ENCODE results near the gene TPP1. TPM values are rescaled to one million over a fixed set of nuclear protein-coding genes. Genes with fewer than 3 reads are reported as not detected.

Gene TPP1
- total RNA-seq, 6 experiments from 2014 or later, result 62.5 to 159 (median 81.0) TPM

- Histone ChIP-seq H3K4me1 (peaks cover 0 to 20% (median 8%) of the 10 kb centered on the region in 4 donors), H3K9me3 (no peaks in the 10 kb centered on the region), H3K27ac (no peak overlapping the region), H3K36me3 (no peaks in the 10 kb centered on the region), H3K4me3 (no peak overlapping the region), H3K27me3 (no peaks in the 10 kb centered on the region)
- 89% methylated on average over 2 of the region's 2 CpGs for WGBS (ENCODE audit: insufficient coverage, low coverage, low lambda C conversion rate, missing lambda C conversion rate)
- intact Hi-C loops (cut with DNase I), result no loop called here
- TF ChIP-seq POLR2A (IDR thresholded peaks at IDR 0.05), result no peak
- TF ChIP-seq CTCF (IDR thresholded peaks at IDR 0.05), result no peak
- DNase-seq (no peak), ATAC-seq (no peak)
Observed at GRCh38 chr11:6565325-6565724, 53.9 kb downstream of the TPP1 start.

GRCh38 chr11:6563667-6564066 lies 55.6 kb downstream of the TPP1 start:
- 67% methylated on average over 1 of the region's 10 CpGs for WGBS (ENCODE audit: insufficient coverage, low coverage, low lambda C conversion rate, missing lambda C conversion rate)
- Histone ChIP-seq H3K9me3 (no peaks in the 10 kb centered on the region), H3K27me3 (no peaks in the 10 kb centered on the region), H3K27ac (no peak overlapping the region), H3K4me3 (no peak overlapping the region), H3K4me1 (peaks cover 0 to 16% (median 7%) of the 10 kb centered on the region in 4 donors), H3K36me3 (no peaks in the 10 kb centered on the region)
- TF ChIP-seq CTCF (IDR thresholded peaks at IDR 0.05), result no peak
- no peak for TF ChIP-seq POLR2A (IDR thresholded peaks at IDR 0.05)
- intact Hi-C loops (cut with DNase I), result no loop called here
- no peak for ATAC-seq
- DNase-seq, result no peak

GRCh38 chr11:6563121-6563619 lies 56.1 kb downstream of the TPP1 start:
- intact Hi-C loops (cut with DNase I), result no loop called here
- DNase-seq (no peak), ATAC-seq (no peak)
- Histone ChIP-seq H3K4me1 (peaks cover 0 to 11% (median 4%) of the 10 kb centered on the region in 4 donors), H3K9me3 (no peaks in the 10 kb centered on the region), H3K36me3 (no peaks in the 10 kb centered on the region), H3K4me3 (no peak overlapping the region), H3K27me3 (no peaks in the 10 kb centered on the region), H3K27ac (no peak overlapping the region)
- no CpG with 5 or more reads among the region's 4 CpGs for WGBS (ENCODE audit: insufficient coverage, low coverage, low lambda C conversion rate, missing lambda C conversion rate)
- TF ChIP-seq CTCF (IDR thresholded peaks at IDR 0.05) (no peak), POLR2A (IDR thresholded peaks at IDR 0.05) (no peak)

Other genes with a start within 250 kb of the TPP1 start
- gene SMPD1, start 228.9 kb downstream of the TPP1 start, total RNA-seq, result 10 to 100 TPM; 45.3 to 77.9 (median 57.3) TPM
- 1 to 10 TPM; 3.3 to 5.6 (median 3.8) TPM for gene APBB1, start 200.3 kb downstream of the TPP1 start, total RNA-seq
- 1,000 to 10,000 TPM; 3,555 to 5,250 (median 4,456) TPM for gene HPX, start 178.4 kb downstream of the TPP1 start, total RNA-seq
- gene TRIM3, start 145.5 kb downstream of the TPP1 start, total RNA-seq, result 1 to 10 TPM; 5.0 to 8.9 (median 6.7) TPM
- 10 to 100 TPM; 14.6 to 33.3 (median 23.1) TPM for gene ARFIP2, start 138.1 kb downstream of the TPP1 start, total RNA-seq
- gene TIMM10B, start 137.9 kb downstream of the TPP1 start, total RNA-seq, result 10 to 100 TPM; 10.3 to 33.9 (median 14.1) TPM
- 10 to 100 TPM in 1 of 6 experiments, 1 to 10 TPM in 5; 1.9 to 10.3 (median 6.1) TPM for gene DNHD1, start 122.1 kb downstream of the TPP1 start, total RNA-seq
- gene RRP8, start 15.8 kb downstream of the TPP1 start, total RNA-seq, result 10 to 100 TPM; 11.3 to 17.1 (median 14.2) TPM
- gene ILK, start 15.6 kb downstream of the TPP1 start, total RNA-seq, result 10 to 100 TPM; 33.4 to 79.9 (median 55.0) TPM
- gene TAF10, start 7.2 kb downstream of the TPP1 start, total RNA-seq, result 10 to 100 TPM; 47.3 to 81.9 (median 60.4) TPM
- 1 to 10 TPM; 1.8 to 9.2 (median 4.1) TPM for gene DCHS1, start 36.4 kb upstream of the TPP1 start, total RNA-seq
- 10 to 100 TPM; 10.7 to 21.6 (median 17.3) TPM for gene MRPL17, start 63.9 kb upstream of the TPP1 start, total RNA-seq
- under 1 TPM in 1 of 6 experiments, not detected in 5; 0.07 TPM for gene OR2AG2, start 152.6 kb upstream of the TPP1 start, total RNA-seq
- not detected for gene OR2AG1, start 163.6 kb upstream of the TPP1 start, total RNA-seq
- under 1 TPM in 2 of 6 experiments, not detected in 4; 0.04 to 0.49 TPM for gene OR6A2, start 180.3 kb upstream of the TPP1 start, total RNA-seq
- not detected for gene OR10A5, start 226.3 kb upstream of the TPP1 start, total RNA-seq
- gene OR10A2, start 243.6 kb upstream of the TPP1 start, total RNA-seq, result not detected